Omental fat pad (tissue), 4 donors: ENCODE results near the gene BPIFB2. TPM values are rescaled to one million over a fixed set of nuclear protein-coding genes. Genes with fewer than 3 reads are reported as not detected.

Experiments used
- ATAC-seq: fragments of 150-250 bp; one replicate; pipeline ENCODE4 v1.9.1; 2016; ENCODE audit warnings: mild to moderate bottlenecking, moderate library complexity; ENCODE audit not compliant: low FRiP score
- DNase-seq: peaks from one replicate; pipeline ENCODE4 v3.0.0-alpha.2; 2019; ENCODE audit warnings: low spot score
- total RNA-seq, 4 donors: library from RNA; depleted of rRNA; stranded (reverse); fragments of >200 nt; gene quantifications; one replicate each; pipeline ENCODE4 v1.1.0, GENCODE V29; 2016
- TF ChIP-seq, protein P1 (sequence below), 3 donors: fragments of 450-650 bp; IDR thresholded peaks; one replicate each; pipeline ENCODE4 v1.5.1; 2016 to 2017; ENCODE audit warnings: antibody characterized with exemption in 3 of 3, mild to moderate bottlenecking in 3 of 3, moderate library complexity in 2 of 3

BPIFB2 gene
- total RNA-seq, 4 donors from 2014 or later, result not detected

DNA sequence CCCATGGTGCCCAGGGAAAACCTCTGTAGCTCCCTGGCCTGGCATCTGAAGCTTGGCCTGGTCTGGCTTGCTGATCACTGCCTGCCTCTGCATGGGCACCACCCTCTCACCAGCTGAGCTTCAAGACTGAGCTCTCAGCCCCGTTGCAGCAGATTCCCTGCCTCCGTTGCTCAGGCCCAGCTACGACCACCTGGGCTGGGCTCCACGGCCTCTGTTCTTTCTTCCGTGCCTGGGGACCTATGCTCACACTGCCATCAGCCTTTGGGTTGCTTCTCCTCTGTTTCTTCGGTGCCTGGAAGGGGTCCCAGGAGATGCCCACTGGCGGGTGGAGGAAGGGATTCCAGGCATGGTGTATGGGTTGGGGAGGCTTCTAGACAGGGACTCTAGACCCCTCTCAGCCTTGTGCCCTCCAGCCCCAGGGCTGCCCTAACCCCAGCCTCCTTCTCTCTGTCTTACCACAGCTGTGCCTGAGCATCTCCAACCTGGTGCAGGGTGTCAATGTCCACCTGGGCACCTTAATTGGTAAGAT lies 9.1 kb downstream of the BPIFB2 start:
- TF ChIP-seq, protein P1, sequence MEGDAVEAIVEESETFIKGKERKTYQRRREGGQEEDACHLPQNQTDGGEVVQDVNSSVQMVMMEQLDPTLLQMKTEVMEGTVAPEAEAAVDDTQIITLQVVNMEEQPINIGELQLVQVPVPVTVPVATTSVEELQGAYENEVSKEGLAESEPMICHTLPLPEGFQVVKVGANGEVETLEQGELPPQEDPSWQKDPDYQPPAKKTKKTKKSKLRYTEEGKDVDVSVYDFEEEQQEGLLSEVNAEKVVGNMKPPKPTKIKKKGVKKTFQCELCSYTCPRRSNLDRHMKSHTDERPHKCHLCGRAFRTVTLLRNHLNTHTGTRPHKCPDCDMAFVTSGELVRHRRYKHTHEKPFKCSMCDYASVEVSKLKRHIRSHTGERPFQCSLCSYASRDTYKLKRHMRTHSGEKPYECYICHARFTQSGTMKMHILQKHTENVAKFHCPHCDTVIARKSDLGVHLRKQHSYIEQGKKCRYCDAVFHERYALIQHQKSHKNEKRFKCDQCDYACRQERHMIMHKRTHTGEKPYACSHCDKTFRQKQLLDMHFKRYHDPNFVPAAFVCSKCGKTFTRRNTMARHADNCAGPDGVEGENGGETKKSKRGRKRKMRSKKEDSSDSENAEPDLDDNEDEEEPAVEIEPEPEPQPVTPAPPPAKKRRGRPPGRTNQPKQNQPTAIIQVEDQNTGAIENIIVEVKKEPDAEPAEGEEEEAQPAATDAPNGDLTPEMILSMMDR (IDR thresholded peaks at IDR 0.05), result no peak
- DNase-seq, result no peak
- no peak for ATAC-seq

DNA sequence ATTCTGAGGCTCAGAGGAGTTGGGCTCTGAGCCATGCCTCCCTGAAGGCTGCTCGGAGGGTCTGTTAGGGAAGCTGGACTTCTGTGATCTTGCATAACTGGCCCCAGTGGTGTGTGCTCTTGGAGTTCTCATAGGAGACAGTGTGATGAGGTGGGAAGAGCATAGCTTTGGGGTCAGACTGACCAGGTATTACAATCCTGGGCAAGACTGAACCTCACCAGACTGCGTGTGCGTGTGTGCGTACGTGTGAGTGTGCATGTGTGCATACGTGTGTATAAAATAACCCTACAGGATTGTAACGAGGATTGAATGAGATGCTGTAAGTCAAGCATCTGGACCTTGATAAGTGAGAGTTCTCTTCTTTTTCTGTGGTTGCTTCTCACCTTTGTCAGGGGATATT lies 10.0 kb downstream of the BPIFB2 start:
- ATAC-seq, result no peak
- DNase-seq, result no peak
- TF ChIP-seq, protein P1 (IDR thresholded peaks at IDR 0.05), result no peak

DNA sequence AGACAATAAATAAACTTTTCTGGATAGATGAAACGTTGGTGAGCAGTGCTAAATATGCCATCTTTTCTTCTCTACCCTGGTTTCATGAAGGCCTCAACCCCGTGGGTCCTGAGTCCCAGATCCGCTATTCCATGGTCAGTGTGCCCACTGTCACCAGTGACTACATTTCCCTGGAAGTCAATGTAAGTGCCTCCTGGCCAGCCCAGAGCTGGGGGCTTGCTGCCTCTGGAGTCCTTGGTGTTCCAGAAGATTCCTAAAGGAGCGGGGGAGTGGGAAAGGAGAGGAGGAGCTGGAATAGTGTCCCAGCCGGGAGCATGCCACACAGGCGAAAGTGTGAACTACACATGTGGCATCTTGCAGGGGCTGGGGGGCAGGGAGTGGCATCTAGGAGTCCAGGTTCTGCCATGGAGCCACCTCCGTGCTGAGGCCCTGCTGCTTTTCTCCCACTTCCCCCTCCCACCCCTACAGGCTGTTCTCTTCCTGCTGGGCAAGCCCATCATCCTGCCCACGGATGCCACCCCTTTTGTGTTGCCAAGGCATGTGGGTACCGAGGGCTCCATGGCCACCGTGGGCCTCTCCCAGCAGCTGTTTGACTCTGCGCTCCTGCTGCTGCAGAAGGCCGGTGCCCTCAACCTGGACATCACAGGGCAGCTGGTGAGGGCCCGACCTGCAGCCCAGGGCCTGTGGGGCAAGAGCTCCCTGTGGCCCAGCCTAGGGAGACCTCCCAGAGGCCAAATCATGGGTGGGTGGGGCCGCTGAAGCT lies 10.8 kb downstream of the BPIFB2 start:
- ATAC-seq (no peak), DNase-seq (no peak)
- TF ChIP-seq, protein P1 (IDR thresholded peaks at IDR 0.05), result no peak

DNA sequence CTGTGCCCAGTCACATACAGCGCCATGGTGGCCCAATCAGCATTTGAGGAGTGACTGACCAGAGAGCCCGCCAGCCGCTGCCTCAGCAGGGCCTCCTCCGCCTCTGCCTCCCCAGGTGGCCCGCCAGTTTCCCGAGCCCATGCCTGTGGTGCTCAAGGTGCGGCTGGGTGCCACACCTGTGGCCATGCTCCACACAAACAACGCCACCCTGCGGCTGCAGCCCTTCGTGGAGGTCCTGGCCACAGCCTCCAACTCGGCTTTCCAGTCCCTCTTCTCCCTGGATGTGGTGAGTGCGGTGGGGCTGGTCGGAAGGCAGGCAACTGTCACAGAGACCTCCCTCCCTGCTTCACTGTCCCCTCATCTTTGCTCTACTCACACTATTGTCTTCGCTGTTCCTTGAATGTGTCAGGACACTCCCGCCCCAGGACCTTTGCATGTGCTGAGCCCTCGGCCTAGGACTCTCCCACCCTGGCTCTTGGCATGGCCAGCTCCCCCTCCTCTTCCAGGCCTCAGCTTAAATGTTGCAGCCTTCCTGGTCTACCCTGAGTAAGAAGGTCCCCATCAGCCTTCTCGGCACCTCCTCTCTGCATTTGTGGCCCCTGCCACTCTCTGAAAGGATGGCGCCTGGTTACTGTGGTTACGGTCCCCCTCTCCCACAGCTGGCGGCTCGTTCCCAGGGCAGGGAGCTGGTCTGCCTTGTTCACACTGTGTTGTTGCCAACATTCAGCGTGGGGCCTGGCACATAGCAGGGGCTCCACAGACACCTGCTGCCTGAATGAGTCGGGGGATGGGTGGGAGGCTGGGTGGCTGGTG lies 12.2 kb downstream of the BPIFB2 start:
- no peak for ATAC-seq

DNA sequence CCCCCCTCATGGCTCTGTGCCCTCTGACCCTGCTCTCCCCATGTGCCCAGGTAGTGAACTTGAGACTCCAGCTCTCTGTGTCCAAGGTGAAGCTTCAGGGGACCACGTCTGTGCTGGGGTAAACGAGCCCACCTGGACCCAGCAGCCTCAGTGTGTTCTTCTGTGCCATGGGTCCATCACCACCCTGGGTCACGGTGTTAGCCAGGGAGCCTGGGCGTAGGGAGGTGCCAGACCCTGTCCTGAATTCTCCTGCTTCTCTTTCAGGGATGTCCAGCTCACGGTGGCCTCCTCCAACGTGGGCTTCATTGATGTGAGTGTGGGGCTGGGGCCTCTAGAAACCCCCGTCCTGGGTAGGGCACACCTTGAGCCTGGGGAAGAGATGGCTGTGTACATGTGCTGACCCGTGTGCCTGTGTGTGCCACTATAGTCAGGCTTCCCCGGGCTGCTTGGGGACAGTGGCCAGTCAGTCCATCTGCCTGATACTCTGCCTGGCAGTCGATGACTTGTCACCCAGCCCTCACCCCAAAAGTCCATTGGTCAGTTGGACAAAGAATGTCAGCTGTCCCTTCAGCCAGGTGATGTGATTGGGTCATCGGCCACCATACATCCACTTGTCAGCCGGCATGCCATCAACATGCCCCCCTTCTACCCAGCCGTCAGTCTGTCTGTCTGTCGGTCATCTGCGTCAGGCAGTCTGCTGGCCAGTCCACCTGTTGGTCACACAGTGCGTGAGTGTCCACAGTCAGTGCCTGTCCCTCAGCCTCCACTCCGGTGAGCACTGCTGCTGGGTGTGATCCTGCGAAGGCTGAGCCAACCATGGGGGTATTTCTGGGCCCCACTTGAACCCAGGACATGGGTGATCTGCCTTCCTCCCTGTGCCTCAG lies 13.0 kb downstream of the BPIFB2 start:
- TF ChIP-seq, protein P1 (IDR thresholded peaks at IDR 0.05), result no peak
- DNase-seq, result no peak

More for the DNA sequence above, 12.2 kb downstream of the BPIFB2 start:
- TF ChIP-seq, protein P1 (IDR thresholded peaks at IDR 0.05), result no peak
- no peak for DNase-seq

DNA sequence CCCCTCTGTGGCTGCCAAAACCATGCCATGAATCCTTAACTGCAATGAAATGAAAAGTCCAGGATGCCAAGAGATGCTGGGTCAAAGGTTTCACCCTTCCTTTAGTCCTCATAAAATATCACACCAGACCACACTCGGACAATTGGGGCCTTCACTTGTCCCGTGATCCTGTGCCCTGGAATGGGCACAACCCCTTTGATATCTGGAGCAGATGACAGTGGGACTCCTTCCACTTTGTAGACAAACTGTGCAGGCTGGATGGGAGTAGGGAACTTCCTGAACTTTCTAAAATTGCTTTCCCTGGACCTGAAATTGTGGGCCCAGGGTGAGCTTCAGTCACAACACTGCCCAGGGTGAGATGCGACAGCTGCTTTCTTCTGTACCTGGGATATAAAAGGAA lies 14.4 kb downstream of the BPIFB2 start:
- DNase-seq (no peak), ATAC-seq (no peak)

More for the DNA sequence above, 13.0 kb downstream of the BPIFB2 start:
- no peak for ATAC-seq

More for the DNA sequence above, 14.4 kb downstream of the BPIFB2 start:
- TF ChIP-seq, protein P1 (IDR thresholded peaks at IDR 0.05), result no peak
